LNCaP clone FGC (cell line): ENCODE results near the gene BCAS3.
"Not testable (repeated sequence)": the region's sequence is repeated elsewhere in the genome, so short reads cannot be mapped to it uniquely, and the experiment has no call there.

Source experiments
- DNase-seq: peaks from one replicate; pipeline ENCODE4 v3.0.0-alpha.2; 2011; ENCODE audit warnings: low read depth
- H3K4me3 ChIP-seq: 2 replicates; pipeline ENCODE4 v1.5.1; 2011; ENCODE audit warnings: mild to moderate bottlenecking, low read depth, low read length, control low read depth
- TF ChIP-seq, protein P1 (sequence below): IDR thresholded peaks from 2 replicates; pipeline ENCODE4 v1.5.1; 2012; ENCODE audit warnings: mild to moderate bottlenecking; ENCODE audit not compliant: control insufficient read depth, insufficient read depth; ENCODE audit errors: extremely low read depth

BCAS3 gene

DNA sequence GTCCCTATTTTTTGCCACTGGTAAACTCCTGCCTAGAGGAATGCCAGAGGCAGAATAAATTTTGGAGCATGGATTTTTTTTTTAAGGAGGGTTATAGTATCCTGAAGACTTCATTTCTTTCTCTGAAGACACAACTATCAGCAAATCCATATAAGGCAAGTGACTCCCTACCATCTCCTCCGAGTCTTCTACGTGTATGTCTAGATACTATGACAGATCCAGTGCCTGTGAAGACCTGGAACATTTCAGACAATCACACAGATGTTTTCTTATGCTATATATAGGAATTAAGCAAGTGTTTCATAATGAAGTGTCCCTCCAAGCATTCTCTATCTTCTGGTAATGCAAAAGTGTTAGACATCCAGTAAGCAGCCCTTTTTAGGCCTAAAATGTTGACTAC lies 466.5 kb downstream of the BCAS3 start:
- no peak overlapping the region for H3K4me3 ChIP-seq
- TF ChIP-seq, protein P1, sequence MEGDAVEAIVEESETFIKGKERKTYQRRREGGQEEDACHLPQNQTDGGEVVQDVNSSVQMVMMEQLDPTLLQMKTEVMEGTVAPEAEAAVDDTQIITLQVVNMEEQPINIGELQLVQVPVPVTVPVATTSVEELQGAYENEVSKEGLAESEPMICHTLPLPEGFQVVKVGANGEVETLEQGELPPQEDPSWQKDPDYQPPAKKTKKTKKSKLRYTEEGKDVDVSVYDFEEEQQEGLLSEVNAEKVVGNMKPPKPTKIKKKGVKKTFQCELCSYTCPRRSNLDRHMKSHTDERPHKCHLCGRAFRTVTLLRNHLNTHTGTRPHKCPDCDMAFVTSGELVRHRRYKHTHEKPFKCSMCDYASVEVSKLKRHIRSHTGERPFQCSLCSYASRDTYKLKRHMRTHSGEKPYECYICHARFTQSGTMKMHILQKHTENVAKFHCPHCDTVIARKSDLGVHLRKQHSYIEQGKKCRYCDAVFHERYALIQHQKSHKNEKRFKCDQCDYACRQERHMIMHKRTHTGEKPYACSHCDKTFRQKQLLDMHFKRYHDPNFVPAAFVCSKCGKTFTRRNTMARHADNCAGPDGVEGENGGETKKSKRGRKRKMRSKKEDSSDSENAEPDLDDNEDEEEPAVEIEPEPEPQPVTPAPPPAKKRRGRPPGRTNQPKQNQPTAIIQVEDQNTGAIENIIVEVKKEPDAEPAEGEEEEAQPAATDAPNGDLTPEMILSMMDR = no peak
- DNase-seq = no peak

DNA sequence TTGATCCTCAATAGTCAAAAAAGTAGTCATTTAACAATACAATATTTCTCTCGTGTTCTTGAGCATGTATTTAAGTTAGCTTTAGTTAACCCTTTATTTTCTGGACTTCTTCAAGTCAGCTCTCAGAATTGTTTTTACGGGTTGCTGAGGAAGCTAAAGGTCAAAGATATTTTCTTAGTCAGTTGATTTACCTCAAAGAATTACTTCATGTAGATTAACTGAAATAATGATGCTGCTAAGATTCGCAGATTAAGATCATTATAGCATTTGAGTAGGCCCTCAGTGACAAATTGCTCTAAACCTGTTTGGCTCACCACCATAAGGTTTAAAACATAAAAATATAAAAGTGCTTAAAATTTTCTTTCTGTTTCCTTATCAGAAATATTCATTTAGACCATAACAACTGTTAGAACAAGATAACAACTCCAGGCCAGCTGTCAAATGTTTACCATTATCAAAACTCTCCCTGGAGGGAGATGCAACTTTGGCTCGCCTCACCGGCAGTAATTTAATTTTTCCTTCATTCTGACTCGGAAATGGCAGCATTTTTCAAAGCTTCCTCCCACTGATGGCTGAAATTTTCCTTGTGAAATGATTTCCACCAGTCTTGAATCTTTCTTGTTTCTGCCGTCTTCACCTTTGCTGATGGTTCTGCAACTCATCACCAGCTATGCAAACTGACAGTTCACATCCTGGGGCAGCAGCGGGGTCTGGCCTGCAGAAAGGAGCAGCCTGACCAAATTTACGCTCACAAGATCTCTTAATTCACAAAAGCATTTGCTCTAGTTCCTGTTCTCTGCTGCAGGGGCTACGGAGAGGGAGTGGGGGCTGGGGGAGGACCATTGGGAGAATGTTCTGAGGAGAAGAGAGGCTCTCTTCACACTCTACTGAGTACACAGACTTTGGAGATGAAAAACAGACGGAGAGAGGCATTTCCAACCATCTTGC lies 467.2 kb downstream of the BCAS3 start:
- TF ChIP-seq, protein P1 = no peak
- H3K4me3 ChIP-seq = no peak overlapping the region
- DNase-seq = no peak

DNA sequence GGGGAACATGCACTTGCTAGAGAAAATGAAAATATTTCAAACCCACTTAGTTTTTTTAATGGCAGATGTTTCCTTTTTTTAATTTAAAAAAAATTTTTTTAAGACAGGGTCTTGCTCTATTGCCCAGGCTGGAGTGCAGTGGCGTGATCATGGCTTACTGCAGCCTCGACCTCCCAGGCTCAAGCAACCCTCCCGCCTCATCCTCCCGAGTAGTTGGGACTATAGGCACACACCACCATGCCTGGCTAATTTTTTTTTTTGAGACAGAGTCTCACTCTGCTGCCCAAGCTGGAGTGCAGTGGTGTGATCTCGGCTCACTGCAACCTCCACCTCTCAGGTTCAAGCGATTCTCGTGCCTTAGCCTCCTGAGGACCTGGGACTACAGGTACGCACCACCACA lies 469.2 kb downstream of the BCAS3 start:
- not testable (repeated sequence) for DNase-seq, H3K4me3 ChIP-seq

DNA sequence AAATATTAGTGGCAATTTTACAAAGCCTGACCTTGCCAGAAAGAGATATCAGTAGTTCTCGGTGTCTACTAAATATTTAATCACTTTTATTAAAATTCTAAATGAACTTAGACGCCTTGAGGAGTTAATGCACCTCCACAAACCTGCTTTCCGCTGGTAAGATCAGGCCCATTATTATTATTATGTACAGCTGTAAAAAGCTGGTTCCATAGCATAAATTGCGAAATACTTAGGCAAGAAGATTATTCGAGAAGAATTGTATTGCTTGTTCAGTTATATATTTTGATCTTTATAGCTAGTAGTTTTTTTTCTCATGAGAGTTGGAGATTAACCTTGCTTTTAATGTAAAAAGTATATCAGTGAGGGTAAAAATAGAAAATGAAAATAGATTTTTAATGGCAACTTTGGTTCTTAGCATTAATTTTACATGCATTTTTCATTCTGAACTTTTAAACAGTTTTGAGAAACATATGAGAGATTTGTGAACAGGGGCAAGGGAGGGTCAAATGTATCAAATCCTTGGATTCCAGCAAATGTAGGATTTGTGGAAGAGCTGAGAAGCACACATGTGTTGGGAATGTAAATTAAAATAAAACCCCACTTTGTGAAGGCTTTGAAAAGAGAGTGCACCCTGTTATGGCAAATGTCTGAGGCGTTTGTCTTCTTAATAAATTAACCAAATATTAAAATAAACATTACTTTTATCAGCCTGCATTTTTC lies 471.6 kb downstream of the BCAS3 start:
- TF ChIP-seq, protein P1 = no peak
- DNase-seq = no peak
- H3K4me3 ChIP-seq = no peak overlapping the region

DNA sequence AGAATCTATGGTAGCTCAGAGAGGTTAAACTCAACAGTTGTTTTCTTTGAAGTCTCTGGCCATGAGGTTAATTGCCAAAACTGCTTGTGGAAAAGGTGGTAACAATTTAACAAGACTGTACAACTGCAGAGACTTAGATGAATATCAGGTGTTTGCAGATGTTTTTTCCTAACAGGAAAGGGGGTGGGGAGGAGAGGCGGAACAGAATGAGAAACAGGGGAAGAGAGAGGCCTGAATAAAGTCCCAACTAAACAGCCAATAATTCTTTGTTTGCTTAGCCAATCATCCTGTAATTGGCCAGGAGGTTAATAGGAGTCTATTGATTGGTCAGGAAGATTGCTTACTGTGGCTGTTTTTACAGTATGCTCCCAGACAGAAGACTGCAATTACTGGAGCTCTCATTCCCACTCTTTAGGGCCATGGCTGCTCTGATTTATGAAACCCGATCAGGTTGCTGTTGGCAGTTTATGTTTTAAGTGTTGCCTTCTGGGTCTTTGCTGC lies 472.3 kb downstream of the BCAS3 start:
- TF ChIP-seq, protein P1 = no peak
- no peak overlapping the region for H3K4me3 ChIP-seq
- peak; percentile 26 for DNase-seq

DNA sequence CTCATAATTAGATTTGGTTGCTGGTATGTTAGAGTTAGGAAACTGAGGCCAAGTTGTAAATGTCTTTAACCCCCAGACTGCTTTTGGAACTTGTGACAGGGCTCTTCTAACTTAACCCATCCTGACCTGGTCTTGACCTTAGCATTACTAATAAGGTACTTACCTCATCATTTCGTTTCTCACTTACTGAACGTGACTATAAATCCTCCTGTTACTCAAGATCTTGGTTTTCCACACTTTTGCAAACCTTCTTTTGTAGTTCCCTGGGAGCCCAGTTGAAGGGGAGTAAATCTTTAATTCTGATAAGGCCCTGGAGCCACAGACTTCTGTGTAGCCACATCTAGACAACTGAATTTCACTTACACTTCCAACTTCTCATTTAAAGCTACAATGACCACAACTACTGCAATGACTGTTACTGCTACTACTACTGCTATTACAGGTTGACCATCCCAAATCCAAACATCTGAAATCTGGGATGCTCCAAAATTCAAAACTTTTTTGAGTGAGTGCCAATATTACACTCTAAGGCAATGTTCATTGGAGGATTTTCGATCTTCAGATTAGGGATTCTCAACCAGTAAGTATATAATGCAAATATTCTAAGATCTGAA lies 473.1 kb downstream of the BCAS3 start:
- no peak for DNase-seq
- TF ChIP-seq, protein P1 = no peak
- no peak overlapping the region for H3K4me3 ChIP-seq

DNA sequence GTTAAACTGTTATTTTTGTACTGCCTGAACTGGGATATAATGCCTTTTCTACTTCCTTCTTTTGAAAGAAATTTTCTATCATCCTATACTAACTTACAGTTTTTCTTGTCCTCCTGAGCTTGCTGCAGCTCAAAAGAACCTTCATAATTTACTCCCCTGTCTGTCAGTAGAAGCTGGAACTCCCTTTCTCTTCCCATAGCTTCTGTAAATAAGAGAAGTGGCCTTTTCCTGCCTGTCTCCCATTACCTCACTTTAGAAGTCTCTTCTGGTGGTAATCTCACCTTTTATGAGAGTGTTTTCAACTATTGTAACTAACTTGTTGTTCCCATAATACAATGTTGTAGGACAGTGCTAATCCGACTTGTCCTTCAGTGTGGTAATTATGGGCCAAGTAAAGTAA lies 475.2 kb downstream of the BCAS3 start:
- DNase-seq = no peak
- TF ChIP-seq, protein P1 = no peak

More for the DNA sequence above, 475.2 kb downstream of the BCAS3 start:
- H3K4me3 ChIP-seq = no peak overlapping the region
